NK-92 (cell line): Measurements from ENCODE around the gene ORC5.
"Not testable (repeated sequence)": the region's sequence is repeated elsewhere in the genome, so short reads cannot be mapped to it uniquely, and the experiment has no call there.

Source experiments
- DNase-seq: peaks from one replicate; lab custom pipeline; 2025; ENCODE audit not compliant: unreplicated experiment; lab: John Stamatoyannopoulos, UW

The ORC5 gene

GRCh38 chr7:104207731-104208420 is at the start of gene ORC5:
Gene ORC5, minus strand, starts transcription at chr7:104208013. Its CDS starts 109 bp downstream, at chr7:104207904.
- DNase-seq = no peak

- DNase-seq = no peak
Observed at GRCh38 chr7:104255616-104256015, 47.8 kb upstream of the ORC5 start.

GRCh38 chr7:104255194-104255593 is 47.4 kb upstream of the ORC5 start:
- no peak for DNase-seq

GRCh38 chr7:104254696-104255095 is 46.9 kb upstream of the ORC5 start:
- DNase-seq = no peak

- DNase-seq = no peak
Observed at GRCh38 chr7:104252409-104253134, 44.8 kb upstream of the ORC5 start.

GRCh38 chr7:104242638-104243037 is 34.8 kb upstream of the ORC5 start:
- DNase-seq = no peak

GRCh38 chr7:104241538-104242209 is 33.9 kb upstream of the ORC5 start:
- DNase-seq = no peak

GRCh38 chr7:104241135-104241534 is 33.3 kb upstream of the ORC5 start:
- no peak for DNase-seq

- DNase-seq = no peak
Observed at GRCh38 chr7:104240401-104240800, 32.6 kb upstream of the ORC5 start.

- DNase-seq = not testable (repeated sequence)
Observed at GRCh38 chr7:104234990-104235389, 27.2 kb upstream of the ORC5 start.

- DNase-seq = no peak
Observed at GRCh38 chr7:104231054-104232046, 23.5 kb upstream of the ORC5 start.

- no peak for DNase-seq
Observed at GRCh38 chr7:104230606-104231005, 22.8 kb upstream of the ORC5 start.

- DNase-seq = no peak
Observed at GRCh38 chr7:104228442-104228841, 20.6 kb upstream of the ORC5 start.

GRCh38 chr7:104225451-104225850 is 17.6 kb upstream of the ORC5 start:
- no peak for DNase-seq

- DNase-seq = no peak
Observed at GRCh38 chr7:104217620-104218019, 9.8 kb upstream of the ORC5 start.

GRCh38 chr7:104209063-104209462 is 1.2 kb upstream of the ORC5 start:
- no peak for DNase-seq

- no peak for DNase-seq
Observed at GRCh38 chr7:104208421-104208780, 588 bp upstream of the ORC5 start.

- DNase-seq = no peak
Observed at GRCh38 chr7:104207348-104207730, 474 bp downstream of the ORC5 start.

GRCh38 chr7:104206841-104207240 is 972 bp downstream of the ORC5 start:
- DNase-seq = no peak

- DNase-seq = no peak
Observed at GRCh38 chr7:104198673-104199278, 9.0 kb downstream of the ORC5 start.

GRCh38 chr7:104196161-104196560 is 11.7 kb downstream of the ORC5 start:
- no peak for DNase-seq
